ENCODE measurements around the gene LY6G5C.
A peak's percentile ranks its signal among the peaks of the same experiment; 100 is the strongest.

Gene LY6G5C

DNA sequence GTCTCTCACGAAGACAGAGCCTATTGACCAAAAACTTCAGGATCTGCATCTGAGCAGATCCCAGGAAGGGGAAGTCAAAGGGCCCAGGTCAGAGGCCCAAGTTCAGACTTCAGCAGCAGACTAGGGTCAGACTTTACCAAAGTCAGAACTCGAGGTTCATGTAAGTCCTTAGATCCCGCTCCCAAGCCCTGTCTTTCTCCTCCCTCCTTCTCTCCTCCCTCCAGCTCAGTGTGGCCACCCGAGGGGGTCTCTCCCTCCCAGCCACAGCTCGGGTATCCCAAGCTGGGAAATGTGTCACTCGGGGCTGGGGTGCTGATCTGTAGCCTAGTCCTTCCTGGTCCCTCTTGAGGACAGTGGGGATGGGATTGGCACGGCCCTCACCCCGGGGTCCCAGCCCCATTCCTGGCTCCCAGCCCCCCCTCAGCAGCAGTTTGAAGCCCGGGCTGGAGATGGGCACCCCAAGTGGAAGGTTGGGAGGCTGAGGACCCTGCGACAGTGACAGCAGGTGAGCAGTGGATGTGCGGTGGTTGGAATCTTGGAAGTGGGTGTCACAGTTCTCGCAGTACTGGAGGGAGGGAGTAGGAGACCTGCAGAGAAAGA lies 18.6 kb downstream of the LY6G5C start:
- no peak for DNase-seq (ENCODE audit: low spot score)

DNA sequence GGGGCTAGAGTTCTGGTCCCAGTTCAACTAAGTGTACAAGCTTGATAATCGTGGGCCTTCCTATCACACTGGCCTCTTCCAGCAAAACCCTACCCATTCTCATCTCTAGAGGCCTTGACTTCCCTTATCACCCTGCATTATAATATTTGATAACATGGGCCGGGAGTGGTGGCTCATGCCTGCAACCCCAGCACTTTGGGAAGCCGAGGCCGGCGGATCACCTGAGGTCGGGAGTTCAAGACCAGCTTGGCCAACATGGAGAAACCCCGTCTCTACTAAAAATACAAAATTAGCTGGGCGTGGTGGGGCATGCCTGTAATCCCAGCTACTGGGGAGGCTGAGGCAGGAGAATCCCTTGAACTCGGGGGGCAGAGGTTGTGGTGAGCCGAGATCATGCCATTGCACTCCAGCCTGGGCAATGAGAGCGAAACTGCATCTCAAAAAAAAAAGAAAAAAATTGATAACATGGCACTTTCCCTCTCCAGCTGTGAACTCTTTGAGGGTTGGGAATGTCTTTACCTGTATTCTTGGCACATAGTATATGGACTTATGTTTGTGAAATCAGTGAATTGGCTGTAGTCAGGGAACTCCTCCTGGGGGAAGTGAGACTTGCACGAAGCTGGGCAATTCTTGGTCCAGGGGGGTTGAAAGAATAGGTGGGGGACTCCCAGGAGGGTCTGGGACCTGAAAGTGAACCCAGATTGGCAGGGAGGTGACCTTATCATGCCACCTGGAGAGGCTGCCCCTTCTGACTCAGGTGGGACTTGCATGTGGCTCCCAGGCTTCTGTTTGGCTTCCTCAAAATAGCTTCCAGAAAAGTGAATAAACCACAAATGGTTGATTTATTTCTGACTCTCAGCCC lies 19.4 kb downstream of the LY6G5C start:
- no peak for DNase-seq (ENCODE audit: low spot score)

DNA sequence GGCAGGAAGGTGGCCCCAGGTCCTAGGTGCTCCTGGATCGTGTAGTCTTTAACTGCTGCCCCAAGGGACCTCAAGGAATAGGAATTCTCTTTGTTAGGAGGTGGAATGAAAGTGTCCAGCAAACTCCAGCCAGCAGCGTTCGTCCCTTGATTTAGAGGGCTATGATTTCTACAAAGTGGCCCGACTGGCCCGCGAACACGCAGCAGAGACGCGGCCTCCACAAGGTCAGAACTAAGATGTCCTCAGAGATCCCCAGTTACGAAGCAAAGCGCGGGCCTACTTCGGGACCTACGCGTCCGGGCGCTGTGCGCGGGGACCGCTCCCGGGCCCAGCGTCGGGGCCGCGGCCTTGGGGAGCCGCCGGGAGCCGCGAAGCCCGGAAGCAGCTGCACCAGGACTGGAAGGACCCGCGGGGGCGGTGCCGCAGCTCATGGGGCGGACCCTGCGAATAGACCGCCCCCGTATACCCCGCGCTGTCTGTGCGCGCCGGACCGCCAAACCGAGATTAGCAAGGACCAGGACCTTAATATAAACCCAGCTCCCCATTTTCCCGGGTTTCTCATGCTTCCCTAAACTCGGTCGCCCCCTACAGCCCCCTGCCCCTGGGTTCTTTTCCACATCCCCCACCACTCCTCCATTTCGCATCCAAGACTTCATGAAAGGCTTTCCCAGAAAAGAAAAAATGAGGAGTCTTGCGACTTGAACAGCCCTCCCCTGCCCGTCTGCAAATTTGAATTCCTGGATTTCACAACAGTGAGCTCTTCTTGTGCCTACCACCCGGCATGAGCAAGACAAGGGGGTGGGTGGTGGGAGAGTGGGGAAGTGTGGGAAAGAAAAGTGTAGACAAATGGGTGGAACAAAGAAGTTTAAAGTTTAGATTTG lies 20.2 kb downstream of the LY6G5C start, which contains the start of gene C6orf47:
Gene C6orf47 (minus strand): TSS at position 398 of the 881 bp plus-strand sequence. CDS start 831 bp downstream, outside the sequence.
- DNase-seq (ENCODE audit: low spot score): peak; percentile 91

DNA sequence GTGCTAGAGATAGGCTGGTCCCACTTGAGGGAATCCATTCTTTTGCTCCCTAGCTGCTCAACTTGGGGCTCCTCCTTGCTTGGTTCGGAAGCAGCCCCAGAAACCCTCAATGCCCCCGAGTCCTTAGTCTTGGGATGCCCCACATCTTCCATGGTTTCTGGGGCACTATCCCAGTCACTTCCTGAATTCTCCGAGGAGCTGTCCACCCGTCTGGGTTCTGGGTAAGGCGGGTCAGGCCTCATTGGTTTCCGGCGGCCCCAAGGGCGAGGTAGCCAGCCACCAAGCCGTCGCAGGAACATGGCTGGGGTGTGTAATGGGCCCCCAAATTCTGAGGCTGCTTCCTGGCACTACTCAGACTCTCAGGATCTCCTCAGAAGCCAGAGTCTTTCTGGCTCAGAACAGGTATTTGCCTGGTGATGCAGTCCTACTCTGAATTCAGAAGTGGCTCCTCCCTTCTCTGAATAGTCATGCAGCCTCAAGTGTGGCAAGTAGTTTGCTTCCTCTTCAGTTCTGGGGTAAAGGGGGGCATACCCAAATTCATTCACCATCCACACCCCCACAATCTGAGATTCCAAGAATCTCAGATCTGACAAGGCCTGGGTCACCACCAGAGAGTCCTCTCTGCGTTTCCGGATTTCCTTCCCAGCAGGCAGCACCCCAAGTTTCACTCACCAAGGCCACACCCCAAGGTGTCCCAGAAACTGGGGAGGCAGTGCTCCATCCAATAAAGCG lies 21.1 kb downstream of the LY6G5C start:
- DNase-seq (ENCODE audit: low spot score): peak; percentile 83

DNA sequence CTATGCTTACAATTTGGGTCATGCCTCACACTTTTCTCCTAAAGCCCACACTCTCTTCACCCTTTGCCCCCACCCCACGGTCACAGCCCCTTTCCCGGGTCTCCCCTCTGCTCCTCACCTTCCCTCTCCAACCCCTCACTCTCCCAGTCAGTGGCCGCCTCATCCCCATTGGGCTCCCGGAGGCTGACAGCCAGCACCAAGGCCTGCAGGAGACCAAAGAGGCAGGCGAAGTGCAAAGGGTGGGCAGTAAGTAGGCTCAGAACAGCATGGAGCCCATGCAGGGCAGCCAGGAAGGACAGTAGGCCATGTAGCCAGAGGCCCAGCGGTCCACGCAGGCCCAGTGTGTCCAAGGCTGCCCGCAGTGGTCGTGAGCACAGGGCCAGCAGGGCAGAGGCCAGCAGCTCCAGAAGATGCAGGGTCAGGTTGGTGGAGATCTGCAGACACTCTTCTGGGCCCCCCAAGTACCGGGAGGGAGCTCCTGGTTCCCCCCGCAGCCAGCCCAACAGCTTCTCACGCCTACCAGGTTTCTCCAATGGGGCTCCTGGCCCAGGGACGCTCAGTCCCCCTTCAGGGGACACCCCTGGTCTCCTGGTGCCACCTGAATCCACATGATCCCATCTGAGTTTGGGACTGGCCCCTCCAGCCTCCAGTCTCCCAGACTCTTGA lies 21.8 kb downstream of the LY6G5C start:
- DNase-seq (ENCODE audit: low spot score): no peak

DNA sequence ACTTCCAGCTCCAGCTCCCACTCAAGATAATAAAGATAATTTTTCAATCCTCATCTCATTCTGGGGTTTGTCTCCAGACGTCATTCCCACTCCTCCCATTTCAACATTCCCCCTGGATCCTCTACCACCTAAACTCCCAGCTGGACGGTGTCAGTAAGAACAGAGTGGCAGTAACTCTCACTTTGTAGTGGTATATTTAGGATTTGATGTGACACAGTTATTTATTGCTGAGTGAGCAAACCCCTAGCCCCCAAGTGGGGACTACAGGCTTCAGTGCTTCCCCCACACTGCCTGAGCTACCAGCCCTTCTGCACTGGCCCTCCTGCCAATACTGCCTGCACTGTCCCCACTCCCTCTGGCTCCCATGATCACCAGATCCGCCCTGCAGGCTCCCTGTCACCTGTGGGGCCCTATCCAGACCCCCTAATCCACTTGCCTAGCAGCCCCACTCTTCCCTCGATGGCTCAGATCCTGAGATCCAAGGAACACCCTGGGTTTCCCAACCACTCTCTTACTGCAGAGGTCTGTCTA lies 22.6 kb downstream of the LY6G5C start:
- no peak for DNase-seq (ENCODE audit: low spot score)

DNA sequence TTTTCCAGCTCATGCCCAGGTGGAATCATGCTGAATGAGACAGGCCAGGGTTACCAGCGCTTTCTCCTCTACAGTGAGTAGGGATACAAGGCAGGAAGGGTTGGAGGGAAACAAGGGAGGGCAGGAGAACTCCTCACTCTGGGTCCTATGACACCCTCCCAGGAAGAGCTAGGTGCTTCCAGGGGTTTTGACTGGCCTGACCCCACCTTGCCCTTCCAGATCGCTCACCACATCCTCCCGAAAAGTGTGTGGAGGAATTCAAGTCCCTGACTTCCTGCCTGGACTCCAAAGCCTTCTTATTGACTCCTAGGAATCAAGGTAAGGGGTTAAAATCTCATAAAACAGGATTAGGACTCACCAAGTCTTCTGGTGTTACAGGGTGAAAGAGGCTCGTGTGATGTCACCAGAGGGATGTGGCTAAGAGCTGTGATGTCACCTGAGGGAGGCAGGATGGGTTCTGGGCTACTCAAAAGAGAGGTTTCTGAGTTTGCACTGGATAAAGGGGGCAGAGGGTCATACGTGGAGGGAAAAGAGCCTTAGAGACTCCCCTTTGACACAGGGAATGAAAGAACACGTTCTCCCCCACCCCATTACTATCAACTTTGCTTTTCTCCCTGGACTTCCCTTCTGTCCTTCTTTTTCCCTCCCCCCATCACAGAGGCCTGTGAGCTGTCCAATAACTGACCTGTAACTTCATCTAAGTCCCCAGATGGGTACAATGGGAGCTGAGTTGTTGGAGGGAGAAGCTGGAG lies 23.3 kb downstream of the LY6G5C start:
- no peak for DNase-seq (ENCODE audit: low spot score)

DNA sequence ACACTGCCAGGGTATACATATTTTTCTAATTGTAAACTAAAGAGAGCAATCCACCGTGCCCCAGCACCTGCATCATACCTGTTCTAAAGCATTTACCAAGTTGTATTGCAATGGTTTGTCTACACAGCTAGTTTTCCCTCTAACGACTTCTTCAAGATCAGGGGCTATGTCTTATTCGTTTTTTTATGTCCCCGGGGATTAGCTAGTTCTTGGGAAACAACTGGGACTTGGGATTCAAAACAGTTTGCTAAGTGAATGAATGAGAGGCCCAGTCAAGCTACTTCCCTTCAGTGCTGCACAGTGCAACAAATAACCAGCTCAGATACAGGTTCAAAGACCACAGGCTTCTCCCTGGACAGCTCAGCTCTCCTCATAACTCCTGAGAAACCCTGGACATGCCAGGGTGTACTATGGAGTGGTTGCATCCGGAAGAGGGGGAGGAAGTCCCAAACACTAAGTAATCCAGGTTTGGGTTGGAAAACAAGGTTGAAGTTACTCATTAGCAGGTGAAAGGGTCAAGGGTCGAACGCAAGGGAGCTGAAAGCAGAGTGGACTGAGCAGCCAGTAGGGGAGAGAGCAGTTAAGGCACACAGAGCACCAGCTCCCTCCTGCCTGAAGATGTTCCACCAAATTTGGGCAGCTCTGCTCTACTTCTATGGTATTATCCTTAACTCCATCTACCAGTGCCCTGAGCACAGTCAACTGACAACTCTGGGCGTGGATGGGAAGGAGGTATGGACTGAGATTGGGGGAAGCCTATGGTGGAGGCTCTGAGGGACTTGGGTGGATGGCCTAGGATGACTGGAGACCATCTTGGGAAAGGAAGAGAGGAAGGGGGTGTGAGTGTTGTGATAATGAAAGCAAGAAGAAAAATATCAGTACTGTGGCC lies 25.3 kb downstream of the LY6G5C start, which contains the start of gene APOM:
Gene APOM (plus strand): TSS at position 546 of the 889 bp plus-strand sequence. CDS start 73 bp downstream, at position 619.
- DNase-seq (ENCODE audit: low spot score): no peak

DNA sequence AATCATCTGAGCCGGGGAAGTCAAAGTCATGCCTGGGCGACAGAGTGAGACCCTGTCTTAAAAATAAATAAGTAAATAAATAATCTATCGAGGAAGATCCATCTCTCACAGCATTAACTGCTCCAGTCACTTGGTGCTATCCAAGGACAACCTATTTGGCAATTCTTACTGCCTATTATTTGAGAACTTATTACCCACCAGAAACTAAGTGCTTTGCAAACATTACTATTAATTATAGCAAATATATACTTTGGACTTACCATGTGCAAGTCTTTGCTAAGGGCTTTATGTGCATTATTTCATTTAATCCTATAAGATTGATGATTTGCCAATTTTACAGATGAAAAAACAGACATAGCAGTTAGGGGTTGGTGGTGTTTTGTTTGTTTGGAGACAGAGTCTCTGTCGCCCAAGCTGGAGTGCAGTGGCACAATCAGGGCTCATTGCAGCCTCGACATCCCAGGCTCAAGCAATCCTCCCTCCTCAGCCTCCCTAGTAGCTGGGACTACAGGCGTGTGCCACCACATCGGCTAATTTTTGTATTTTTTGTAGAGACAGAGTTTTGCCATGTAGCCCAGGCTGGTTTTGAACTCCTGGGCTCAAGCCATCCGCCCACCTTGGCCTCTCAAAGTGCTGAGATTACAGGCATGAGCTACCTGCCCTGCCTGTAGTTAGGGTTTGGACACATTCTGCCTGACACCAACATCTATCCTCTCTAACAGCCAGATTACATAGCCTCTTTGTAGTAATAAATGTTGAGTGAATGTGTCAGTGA lies 26.1 kb downstream of the LY6G5C start:
- DNase-seq (ENCODE audit: low spot score): no peak

DNA sequence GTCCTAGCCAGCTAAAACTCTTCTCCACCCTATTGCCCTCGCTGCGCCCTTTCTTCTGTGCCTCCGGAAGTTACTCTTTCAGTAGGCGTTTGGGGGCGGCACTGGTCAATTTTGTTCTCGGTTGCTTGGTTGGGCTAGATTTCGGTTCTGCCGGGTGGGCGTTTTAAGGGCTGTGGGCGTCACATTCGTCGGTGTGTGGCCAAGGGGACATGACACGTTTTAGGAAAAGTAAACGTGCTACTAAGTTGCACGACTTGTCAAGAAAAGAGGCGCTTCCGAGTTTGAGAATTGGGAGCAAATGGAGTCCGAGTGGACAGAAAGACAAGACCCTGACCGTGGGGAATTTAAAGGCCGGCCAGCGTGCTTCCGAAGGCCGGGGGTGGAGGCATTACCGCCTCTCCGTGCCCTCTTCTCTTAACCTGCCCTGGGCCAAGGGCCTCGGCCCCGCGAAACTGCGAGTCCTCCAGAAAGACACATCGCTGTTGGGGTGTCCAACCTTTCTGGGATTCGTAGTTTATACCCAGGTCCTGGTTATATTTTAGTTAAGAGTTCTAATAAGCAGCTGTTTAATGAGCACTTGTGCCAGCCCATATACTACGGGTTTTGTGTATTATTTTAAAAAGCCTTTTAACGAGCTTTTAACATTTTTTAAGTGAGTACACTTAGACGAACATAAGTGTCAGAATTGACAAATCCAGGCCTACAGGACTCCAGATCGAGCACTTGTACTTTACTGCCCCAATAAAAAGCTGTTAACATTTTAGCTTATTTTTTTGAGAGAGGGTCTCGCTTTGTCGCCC lies 27.7 kb downstream of the LY6G5C start:
- peak; percentile 94 for DNase-seq (ENCODE audit: low spot score)

DNA sequence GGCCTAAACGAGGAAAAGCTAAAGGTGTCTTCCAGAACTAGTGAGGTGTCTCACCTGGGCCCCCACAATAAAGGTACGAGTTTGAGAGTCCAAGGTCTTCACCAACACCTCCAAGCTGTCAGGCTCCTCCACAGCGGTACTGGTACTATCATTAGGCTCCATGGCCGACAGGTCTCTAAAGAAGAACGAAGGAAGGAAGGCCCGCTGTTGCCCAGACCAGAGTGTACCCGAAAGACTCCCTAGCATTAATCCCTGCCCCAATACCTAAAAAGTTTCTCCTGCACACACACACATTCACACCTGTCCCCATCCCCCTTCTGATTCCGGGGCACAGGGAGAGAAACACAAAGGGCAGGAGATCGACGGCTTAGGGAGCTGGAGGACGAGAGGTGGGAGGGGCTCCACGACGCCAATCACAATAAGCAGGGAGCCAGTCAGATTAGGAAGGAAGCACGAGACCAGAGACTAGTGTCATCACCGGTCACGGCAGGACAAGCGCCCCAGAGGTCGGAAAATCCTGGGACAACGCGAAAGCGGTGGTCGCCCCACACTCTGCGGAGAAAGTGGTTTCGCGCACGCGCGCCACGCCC lies 29.2 kb downstream of the LY6G5C start:
- peak; percentile 89 for DNase-seq (ENCODE audit: low spot score)

DNA sequence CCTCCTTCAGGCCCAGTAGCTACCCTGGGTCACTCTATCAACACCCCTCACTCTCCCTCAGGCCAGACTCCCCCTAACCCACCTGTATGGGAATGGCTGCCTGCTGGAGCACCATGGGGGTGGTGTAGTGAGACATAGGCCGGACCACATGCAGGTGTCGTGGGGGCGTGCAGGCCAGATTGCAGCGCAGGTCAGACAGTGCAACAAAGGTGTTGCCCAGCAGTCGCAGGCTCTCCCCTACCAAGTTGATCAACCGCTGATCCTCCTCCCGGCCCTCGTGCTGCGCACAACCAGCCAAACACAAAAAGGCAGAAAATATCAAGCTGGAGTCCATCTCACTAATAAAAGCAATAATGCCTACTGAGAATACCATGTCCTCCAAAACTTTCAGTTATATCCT lies 35.5 kb downstream of the LY6G5C start:
- DNase-seq (ENCODE audit: low spot score): no peak

DNA sequence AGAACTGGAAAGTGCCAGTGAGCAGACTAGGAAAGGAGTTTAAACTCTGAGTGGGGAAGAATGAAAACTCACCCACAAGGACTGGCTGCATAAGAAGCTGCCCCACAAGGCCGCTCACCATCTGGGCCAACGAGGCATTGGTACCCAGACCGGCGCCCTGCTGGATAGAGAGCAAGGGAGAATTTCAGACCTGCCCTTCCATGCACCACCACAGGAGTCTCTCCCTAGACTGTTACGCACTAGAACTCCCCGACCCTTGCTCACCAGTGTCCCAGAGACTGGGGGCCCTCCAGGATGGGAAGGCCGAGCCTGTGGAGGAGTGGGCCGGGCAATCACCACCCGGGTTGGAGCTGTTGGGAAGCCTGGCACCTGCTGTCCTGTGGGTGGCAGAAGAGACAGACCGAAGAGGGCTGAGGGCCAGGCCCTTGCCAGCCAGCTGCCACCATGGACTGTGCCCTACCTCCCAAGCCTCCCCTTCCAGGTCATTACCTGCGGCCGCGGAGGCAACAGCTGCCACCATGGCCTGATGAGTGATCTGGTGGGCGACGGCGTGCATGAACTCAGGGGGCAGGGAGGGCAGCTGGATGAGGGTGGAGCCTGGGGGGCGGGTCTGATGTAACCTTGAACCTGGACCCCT lies 36.9 kb downstream of the LY6G5C start:
- DNase-seq (ENCODE audit: low spot score): no peak

DNA sequence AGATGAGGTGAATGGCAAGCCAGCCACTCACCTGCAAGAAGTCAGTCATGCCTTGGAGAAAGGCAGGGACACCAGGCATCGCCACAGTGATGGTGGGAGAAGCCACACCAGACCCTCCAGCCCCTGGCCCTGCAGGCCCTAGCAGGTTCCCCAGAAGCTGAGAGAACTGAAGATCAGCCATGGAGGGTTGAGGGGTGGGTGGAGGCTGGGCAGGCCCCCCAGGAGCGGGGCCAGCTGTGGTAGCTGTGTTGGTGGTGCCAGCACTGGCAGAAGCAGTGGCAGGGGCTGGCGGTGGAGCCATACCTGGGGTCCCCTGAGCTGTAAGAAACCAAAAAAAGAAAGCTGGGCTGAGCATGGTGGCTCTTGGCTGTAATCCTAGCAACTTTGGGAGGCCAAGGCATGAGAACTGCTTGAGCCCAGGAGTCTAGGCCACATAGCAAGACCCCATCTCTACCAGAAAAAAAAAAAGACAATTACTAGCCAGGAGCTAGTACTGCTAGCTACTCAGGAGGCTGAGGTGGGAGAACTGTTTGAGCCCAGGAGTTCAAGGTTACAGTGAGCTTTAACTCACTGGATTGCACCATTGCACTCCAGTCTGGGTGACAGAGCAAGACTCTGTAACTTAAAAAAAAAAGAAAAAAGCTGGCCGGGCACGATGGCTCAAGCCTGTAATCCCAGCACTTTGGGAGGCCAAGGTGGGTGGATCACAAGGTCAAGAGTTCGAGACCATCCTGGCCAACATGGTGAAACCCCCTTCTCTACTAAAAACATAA lies 37.9 kb downstream of the LY6G5C start:
- DNase-seq (ENCODE audit: low spot score): no peak

DNA sequence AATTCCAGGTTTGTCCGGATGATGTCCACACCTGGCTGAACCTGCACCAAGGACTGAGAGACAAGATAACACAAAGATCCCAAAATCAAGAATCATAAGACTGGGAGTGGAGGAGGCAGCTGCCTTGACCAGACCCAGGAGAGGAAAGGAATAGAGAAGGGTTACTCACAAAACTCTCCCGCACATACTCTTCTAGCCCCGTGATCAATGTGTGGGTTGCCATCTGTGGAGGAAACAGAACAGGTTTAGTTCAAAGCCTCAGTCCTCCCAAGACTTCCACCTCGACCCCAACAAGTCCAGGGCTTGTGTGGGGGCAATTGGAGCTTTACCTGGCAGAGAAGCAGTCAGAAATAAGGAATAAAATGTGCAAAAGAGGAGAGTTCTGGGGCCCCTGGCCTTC lies 39.5 kb downstream of the LY6G5C start:
- no peak for DNase-seq (ENCODE audit: low spot score)

DNA sequence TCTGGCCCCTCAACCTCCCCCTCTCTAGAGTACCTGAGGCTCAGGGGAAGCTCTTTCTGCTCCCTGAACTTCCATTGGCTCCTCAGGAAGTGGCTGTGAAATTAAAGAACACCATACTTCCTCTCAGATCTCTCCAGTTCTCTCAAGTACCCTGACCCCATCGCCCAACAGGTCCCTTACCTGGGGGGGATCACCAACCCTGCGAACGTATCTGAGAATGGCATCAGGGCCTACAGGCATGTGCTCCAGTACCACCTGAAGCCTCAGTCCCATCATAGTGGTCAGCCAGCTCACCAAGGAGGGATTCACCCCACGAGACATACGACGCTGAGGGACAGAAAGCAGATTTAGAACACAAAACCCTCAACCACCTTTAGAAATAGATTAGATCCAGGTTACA lies 40.3 kb downstream of the LY6G5C start:
- no peak for DNase-seq (ENCODE audit: low spot score)

All from RKO (cell line).